Measurements from ENCODE around the gene MAD2L1BP.

The MAD2L1BP gene

GRCh38 chr6:43687437-43688347 is 52.1 kb downstream of the MAD2L1BP start, which contains the start of gene MRPS18A:
Gene MRPS18A, minus strand, starts transcription at chr6:43687791. Its CDS starts 12 bp downstream, at chr6:43687779.
- Histone ChIP-seq H3K27me3 (ENCODE audit: control insufficient read depth, insufficient read depth, low read length) (no peaks in the 10 kb centered on the region), H3K9ac (ENCODE audit: low read depth, low read length) (peak within 1 kb of the TSS; percentile 87), H3K27ac (ENCODE audit: low read depth, low read length) (peak within 1 kb of the TSS; percentile 80), H3K4me3 (ENCODE audit: low read depth, low read length) (peak within 1 kb of the TSS; percentile 94), H3K4me1 (ENCODE audit: control insufficient read depth, insufficient read depth, low read length) (peaks cover 14% of the 10 kb centered on the region; the same call in 1 of the 2 replicates), H3K9me3 (ENCODE audit: control insufficient read depth, insufficient read depth, low read length) (no peaks in the 10 kb centered on the region), H3K36me3 (ENCODE audit: control insufficient read depth, insufficient read depth, low read length) (0 out of 2 replicates have a peak, but pooled peaks cover 5% of the 10 kb centered on the region)

GRCh38 chr6:43689421-43689820 is 53.8 kb downstream of the MAD2L1BP start:
- Histone ChIP-seq H3K36me3 (ENCODE audit: control insufficient read depth, insufficient read depth, low read length) (0 out of 2 replicates have a peak, but pooled peaks cover 5% of the 10 kb centered on the region), H3K27ac (ENCODE audit: low read depth, low read length) (no peak overlapping the region), H3K4me1 (ENCODE audit: control insufficient read depth, insufficient read depth, low read length) (peaks cover 7% of the 10 kb centered on the region; the same call in 1 of the 2 replicates), H3K27me3 (ENCODE audit: control insufficient read depth, insufficient read depth, low read length) (no peaks in the 10 kb centered on the region), H3K9me3 (ENCODE audit: control insufficient read depth, insufficient read depth, low read length) (no peaks in the 10 kb centered on the region), H3K4me3 (ENCODE audit: low read depth, low read length) (no peak overlapping the region), H3K9ac (ENCODE audit: low read depth, low read length) (no peak overlapping the region)
